ENCODE measurements around the gene TOR2A. TPM values are rescaled to one million over a fixed set of nuclear protein-coding genes. Genes with fewer than 3 reads are reported as not detected.

Gene TOR2A
- total RNA-seq, 1 donor from 2014 or later: 7.4 TPM

Other genes with a start within 250 kb of the TOR2A start
- gene STXBP1, start 123.0 kb downstream of the TOR2A start, total RNA-seq: 3.8 TPM
- not detected for gene CFAP157, start 28.3 kb downstream of the TOR2A start, total RNA-seq
- 10.8 TPM for gene PTRH1, start 19.6 kb downstream of the TOR2A start, total RNA-seq
- not detected for gene TTC16, start 19.2 kb downstream of the TOR2A start, total RNA-seq
- 3.4 TPM for gene SH2D3C, start 43.4 kb upstream of the TOR2A start, total RNA-seq
- 55.5 TPM for gene CDK9, start 50.7 kb upstream of the TOR2A start, total RNA-seq
- 82.9 TPM for gene FPGS, start 67.6 kb upstream of the TOR2A start, total RNA-seq
- gene ENG, start 119.4 kb upstream of the TOR2A start, total RNA-seq: 34.1 TPM
- gene AK1, start 142.4 kb upstream of the TOR2A start, total RNA-seq: 42.6 TPM
- gene ST6GALNAC6, start 164.3 kb upstream of the TOR2A start, total RNA-seq: 35.2 TPM
- 5.9 TPM for gene ST6GALNAC4, start 181.7 kb upstream of the TOR2A start, total RNA-seq
- gene PIP5KL1, start 195.5 kb upstream of the TOR2A start, total RNA-seq: 0.40 TPM
- gene DPM2, start 202.6 kb upstream of the TOR2A start, total RNA-seq: 12.4 TPM
- 42.5 TPM for gene EEIG1, start 245.7 kb upstream of the TOR2A start, total RNA-seq

All from left lobe of liver (tissue), 1 donor.